Thyroid gland (tissue), 4 donors: ENCODE results near the gene STAU1.

Experiments
- POLR2A ChIP-seq, 2 donors: fragments of 450-650 bp; IDR thresholded peaks; one replicate each; pipeline ENCODE4 v1.6.1; 2017; ENCODE audit warnings: antibody characterized with exemption in 2 of 2, mild to moderate bottlenecking in 2 of 2, moderate library complexity in 1 of 2
- TF ChIP-seq, protein P1 (sequence below), 6 experiments: fragments of 200-600 bp in 3 of 6; fragments of 450-650 bp in 3 of 6; sonication (generic) in 3 of 6; IDR thresholded peaks; one replicate each; pipeline ENCODE4 v1.5.1; 2016 to 2019; ENCODE audit warnings: antibody characterized with exemption in 6 of 6, mild to moderate bottlenecking in 2 of 6, inconsistent platforms in 1 of 6, moderate library complexity in 1 of 6

DNA sequence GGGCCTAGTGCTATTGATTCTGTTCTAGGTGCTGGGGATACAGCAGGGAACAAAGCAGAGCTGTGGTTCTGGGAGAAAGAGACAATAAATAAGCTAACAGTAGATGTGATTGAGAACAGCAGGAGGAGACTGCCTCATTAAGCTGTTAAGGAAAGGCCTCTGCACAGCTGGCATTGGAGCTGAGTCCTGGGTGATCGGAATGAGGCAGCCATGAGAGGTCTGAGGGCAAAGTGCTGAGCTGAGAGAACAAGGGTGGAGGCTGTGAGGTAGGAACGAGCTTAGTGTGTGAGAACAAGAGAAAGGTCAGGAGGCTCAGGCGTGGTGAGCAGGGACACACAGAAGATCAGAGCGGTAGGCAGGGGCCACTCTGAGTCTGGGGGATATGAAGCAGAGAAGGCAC lies 49.4 kb upstream of the STAU1 start:
- no peak for TF ChIP-seq POLR2A (IDR thresholded peaks at IDR 0.05)
- TF ChIP-seq, protein P1, sequence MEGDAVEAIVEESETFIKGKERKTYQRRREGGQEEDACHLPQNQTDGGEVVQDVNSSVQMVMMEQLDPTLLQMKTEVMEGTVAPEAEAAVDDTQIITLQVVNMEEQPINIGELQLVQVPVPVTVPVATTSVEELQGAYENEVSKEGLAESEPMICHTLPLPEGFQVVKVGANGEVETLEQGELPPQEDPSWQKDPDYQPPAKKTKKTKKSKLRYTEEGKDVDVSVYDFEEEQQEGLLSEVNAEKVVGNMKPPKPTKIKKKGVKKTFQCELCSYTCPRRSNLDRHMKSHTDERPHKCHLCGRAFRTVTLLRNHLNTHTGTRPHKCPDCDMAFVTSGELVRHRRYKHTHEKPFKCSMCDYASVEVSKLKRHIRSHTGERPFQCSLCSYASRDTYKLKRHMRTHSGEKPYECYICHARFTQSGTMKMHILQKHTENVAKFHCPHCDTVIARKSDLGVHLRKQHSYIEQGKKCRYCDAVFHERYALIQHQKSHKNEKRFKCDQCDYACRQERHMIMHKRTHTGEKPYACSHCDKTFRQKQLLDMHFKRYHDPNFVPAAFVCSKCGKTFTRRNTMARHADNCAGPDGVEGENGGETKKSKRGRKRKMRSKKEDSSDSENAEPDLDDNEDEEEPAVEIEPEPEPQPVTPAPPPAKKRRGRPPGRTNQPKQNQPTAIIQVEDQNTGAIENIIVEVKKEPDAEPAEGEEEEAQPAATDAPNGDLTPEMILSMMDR (IDR thresholded peaks at IDR 0.05): no peak
